Tibial artery (tissue), 4 donors: ENCODE results near the gene CACNA1A.

Experiments used
- DNase-seq, 2 donors: peaks; one replicate each; pipeline ENCODE4 v3.0.0-alpha.2; 2019
- H3K27ac ChIP-seq, 2 donors: fragments of 200-600 bp; sonication (generic) in 1 of 2; 1 replicate in 1 of 2; 2 replicates in 1 of 2; pipeline ENCODE4 v1.5.1; 2018 to 2019; ENCODE audit warnings: mild to moderate bottlenecking in 1 of 2
- H3K27me3 ChIP-seq, 2 donors: fragments of 200-600 bp; sonication (generic) in 1 of 2; one replicate each; pipeline versions ENCODE4 v1.5.1 to v1.6.0; 2016 to 2019
- H3K36me3 ChIP-seq, 3 donors: fragments of 200-600 bp; sonication (generic) in 2 of 3; one replicate each; pipeline ENCODE4 v1.5.1; 2016 to 2019; ENCODE audit warnings: mild to moderate bottlenecking in 2 of 3
- H3K4me1 ChIP-seq, 4 donors: fragments of 200-600 bp; sonication (generic) in 2 of 4; 1 replicate in 3 of 4; 2 replicates in 1 of 4; pipeline ENCODE4 v1.5.1; 2016 to 2019
- H3K4me3 ChIP-seq, 2 donors: fragments of 200-600 bp; sonication (generic) in 1 of 2; 1 replicate in 1 of 2; 2 replicates in 1 of 2; pipeline ENCODE4 v1.5.1; 2018 to 2019; ENCODE audit warnings: mild to moderate bottlenecking in 2 of 2
- H3K9me3 ChIP-seq, 3 donors: fragments of 200-600 bp; sonication (generic) in 1 of 3; one replicate each; pipeline ENCODE4 v1.5.1; 2016 to 2019
- CTCF ChIP-seq, 2 experiments: fragments of 200-600 bp in 1 of 2; fragments of 450-650 bp in 1 of 2; IDR thresholded peaks; one replicate each; pipeline ENCODE4 v1.5.1; 2017 to 2019; ENCODE audit warnings: antibody characterized with exemption in 2 of 2, mild to moderate bottlenecking in 1 of 2, moderate library complexity in 1 of 2
- intact Hi-C: fragments of 100-400 bp; cut with DNase I; formaldehyde crosslinking; loops from one replicate; pipeline ENCODE4 v1.15.0; 2023; ENCODE audit warnings: low total_unique reads

Gene CACNA1A

DNA sequence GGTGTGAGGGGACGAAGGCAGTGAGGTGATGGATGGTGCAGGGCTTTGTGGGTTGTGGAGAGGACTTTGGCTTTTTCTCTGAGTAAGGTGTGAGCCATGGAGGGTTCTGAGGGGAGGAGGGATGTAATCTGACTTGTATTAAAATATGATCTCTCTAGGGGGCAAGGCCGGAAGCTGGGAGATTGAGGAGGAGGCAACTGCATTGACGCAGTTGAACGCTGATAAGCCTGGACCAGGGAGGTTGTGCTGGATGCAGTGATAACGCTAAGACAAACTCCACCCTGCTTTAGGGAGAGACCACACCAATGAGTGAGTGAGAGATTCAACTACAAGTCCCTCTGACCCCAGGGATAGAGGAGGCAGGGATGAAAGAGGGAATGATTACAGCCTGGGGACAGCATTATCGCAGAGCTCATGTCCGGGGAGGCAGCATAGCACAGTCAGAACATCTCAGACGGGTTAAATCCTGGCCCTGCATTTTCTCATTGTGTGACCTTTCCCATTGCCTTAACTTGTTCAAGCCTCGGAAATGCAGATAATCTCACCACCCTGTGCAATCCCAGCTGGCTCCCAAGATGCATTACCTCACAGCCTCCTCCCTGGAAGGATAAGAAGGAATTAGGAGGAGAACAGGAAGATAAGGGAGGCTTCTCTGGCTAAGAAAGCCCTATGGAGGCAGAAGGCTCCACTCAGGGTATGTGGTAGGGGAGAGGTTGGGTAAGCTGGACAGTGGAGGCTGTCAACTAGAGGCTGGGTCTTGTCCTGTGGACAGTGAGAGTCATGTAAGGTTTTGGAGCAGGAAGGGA lies 124.2 kb downstream of the CACNA1A start:
- no peaks in the 10 kb centered on the region for H3K36me3 ChIP-seq
- no peak for TF ChIP-seq CTCF (IDR thresholded peaks at IDR 0.05)
- peaks cover 0 to 4% of the 10 kb centered on the region in 2 donors for H3K27me3 ChIP-seq
- DNase-seq: no peak
- H3K4me3 ChIP-seq: no peak overlapping the region
- no peaks in the 10 kb centered on the region for H3K9me3 ChIP-seq
- no peaks in the 10 kb centered on the region for H3K4me1 ChIP-seq
- intact Hi-C loops: no loop called here
- H3K27ac ChIP-seq: no peak overlapping the region

DNA sequence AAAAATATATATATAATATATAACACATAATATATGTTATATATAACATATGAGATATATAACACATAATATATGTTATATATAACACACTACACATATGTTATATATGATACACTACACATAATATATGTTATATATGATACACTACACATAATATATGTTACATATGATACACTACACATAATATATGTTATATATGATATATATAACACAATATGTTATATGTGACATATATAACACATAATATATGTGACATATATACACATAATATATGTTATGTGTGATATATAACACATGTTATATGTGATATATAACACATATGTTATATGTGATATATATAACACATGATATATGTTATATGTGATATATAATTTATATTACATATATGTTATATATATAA lies 129.7 kb downstream of the CACNA1A start:
- intact Hi-C loops: no loop called here
- TF ChIP-seq CTCF (IDR thresholded peaks at IDR 0.05): no peak
- no peak overlapping the region for H3K27ac ChIP-seq
- H3K4me3 ChIP-seq: no peak overlapping the region
- DNase-seq: no peak
- no peaks in the 10 kb centered on the region for H3K27me3 ChIP-seq
- H3K4me1 ChIP-seq: no peaks in the 10 kb centered on the region
- H3K9me3 ChIP-seq: no peaks in the 10 kb centered on the region
- no peaks in the 10 kb centered on the region for H3K36me3 ChIP-seq

- Histone ChIP-seq H3K27me3 (no peaks in the 10 kb centered on the region), H3K4me3 (no peak overlapping the region), H3K4me1 (no peaks in the 10 kb centered on the region), H3K27ac (no peak overlapping the region), H3K9me3 (no peaks in the 10 kb centered on the region), H3K36me3 (no peaks in the 10 kb centered on the region)
- no peak for TF ChIP-seq CTCF (IDR thresholded peaks at IDR 0.05)
- intact Hi-C loops: no loop called here
- DNase-seq: no peak
Measured at GRCh38 chr19:13373599-13373998, 132.7 kb downstream of the CACNA1A start.

DNA sequence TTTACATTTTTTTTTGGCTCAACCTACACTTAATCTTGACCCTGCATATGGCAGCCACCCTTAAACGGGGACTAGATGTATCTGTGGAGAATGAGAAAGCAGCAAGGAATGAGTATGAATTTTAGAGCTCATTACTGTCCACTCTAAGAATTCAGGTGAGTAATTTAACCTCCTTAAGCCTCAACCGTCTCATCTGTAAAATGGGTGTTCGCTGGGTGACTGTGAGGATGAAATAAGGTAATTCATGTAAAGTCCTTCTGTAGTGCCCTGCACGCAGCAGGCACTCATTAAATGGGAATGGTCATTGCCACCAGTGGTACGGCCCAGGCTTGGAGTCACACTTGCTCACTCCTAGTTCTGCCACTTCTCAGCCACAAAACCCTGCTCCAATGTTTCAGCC lies 135.3 kb downstream of the CACNA1A start:
- no peaks in the 10 kb centered on the region for H3K4me1 ChIP-seq
- TF ChIP-seq CTCF (IDR thresholded peaks at IDR 0.05): no peak
- DNase-seq: no peak
- intact Hi-C loops: no loop called here
- no peaks in the 10 kb centered on the region for H3K9me3 ChIP-seq
- H3K27me3 ChIP-seq: no peaks in the 10 kb centered on the region
- H3K36me3 ChIP-seq: no peaks in the 10 kb centered on the region
- no peak overlapping the region for H3K4me3 ChIP-seq
- H3K27ac ChIP-seq: no peak overlapping the region

GRCh38 chr19:13366529-13367143 lies 139.6 kb downstream of the CACNA1A start:
- H3K4me1 ChIP-seq: peaks cover 0 to 4% (median 0%) of the 10 kb centered on the region in 4 donors
- H3K4me3 ChIP-seq: no peak overlapping the region
- intact Hi-C loops: no loop called here
- TF ChIP-seq CTCF (IDR thresholded peaks at IDR 0.05): no peak
- H3K36me3 ChIP-seq: no peaks in the 10 kb centered on the region
- H3K27me3 ChIP-seq: no peaks in the 10 kb centered on the region
- no peak overlapping the region for H3K27ac ChIP-seq
- DNase-seq: no peak
- no peaks in the 10 kb centered on the region for H3K9me3 ChIP-seq
